ENCODE data around the gene TRPM8.

GRCh38 chr2:233996461-233996860 lies 79.3 kb downstream of the TRPM8 start:
- TF ChIP-seq CTCF (IDR thresholded peaks at IDR 0.05) (no peak), POLR2A (IDR thresholded peaks at IDR 0.05) (no peak), EP300 (IDR thresholded peaks at IDR 0.05) (no peak), POLR2AphosphoS5 (IDR thresholded peaks at IDR 0.05) (no peak)

Measured in sigmoid colon (tissue), 4 donors.